HUES48 (cell line): ENCODE data around the gene RPS6KA5.

Experiments used
- H3K27ac ChIP-seq: one replicate; pipeline ENCODE4 v1.7.0; 2013; ENCODE audit warnings: low read depth, low read length, inconsistent platforms
- H3K27me3 ChIP-seq: 2 replicates; pipeline ENCODE4 v1.6.1; 2013; ENCODE audit warnings: mild to moderate bottlenecking, low read length; ENCODE audit not compliant: control insufficient read depth, insufficient read depth
- H3K36me3 ChIP-seq: 2 replicates; pipeline ENCODE4 v1.6.1; 2013; ENCODE audit warnings: low read length; ENCODE audit not compliant: control insufficient read depth, insufficient read depth
- H3K4me1 ChIP-seq: 2 replicates; pipeline ENCODE4 v1.6.1; 2013; ENCODE audit warnings: mild to moderate bottlenecking, low read length; ENCODE audit not compliant: control insufficient read depth, insufficient read depth
- H3K4me3 ChIP-seq: 2 replicates; pipeline ENCODE4 v1.5.1; 2013; ENCODE audit warnings: mild to moderate bottlenecking, low read depth, low read length
- H3K9ac ChIP-seq: 2 replicates; pipeline ENCODE4 v1.6.1; 2013; ENCODE audit warnings: mild to moderate bottlenecking, low read depth, low read length, moderate library complexity
- H3K9me3 ChIP-seq: 2 replicates; pipeline ENCODE4 v1.6.1; 2013; ENCODE audit warnings: low read length; ENCODE audit not compliant: control insufficient read depth, insufficient read depth

RPS6KA5 gene

DNA sequence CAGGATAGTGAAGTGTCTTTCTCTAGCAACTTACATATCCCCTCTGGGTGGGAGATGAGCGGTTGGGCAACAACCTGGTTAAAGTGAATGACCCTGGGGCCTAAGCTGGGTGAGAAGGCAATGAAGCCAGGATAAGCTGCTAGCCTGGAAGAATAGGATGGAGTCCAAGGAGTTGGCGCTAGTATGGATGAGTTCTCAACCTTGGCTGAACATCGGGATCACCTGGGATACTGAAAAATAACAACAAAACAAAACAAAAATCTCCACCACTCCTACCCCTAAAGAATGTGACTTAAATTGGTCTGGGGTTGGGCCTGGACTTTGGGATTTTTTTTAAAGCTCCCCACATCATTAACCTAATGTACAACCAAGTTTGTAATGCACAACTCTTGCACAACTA, 4.8 kb upstream of the RPS6KA5 start:
- Histone ChIP-seq H3K36me3 (no peaks in the 10 kb centered on the region), H3K27ac (no peak overlapping the region), H3K4me3 (no peak overlapping the region), H3K27me3 (no peaks in the 10 kb centered on the region), H3K9me3 (no peaks in the 10 kb centered on the region), H3K9ac (no peak overlapping the region), H3K4me1 (0 out of 2 replicates have a peak, but pooled peaks cover 5% of the 10 kb centered on the region)

DNA sequence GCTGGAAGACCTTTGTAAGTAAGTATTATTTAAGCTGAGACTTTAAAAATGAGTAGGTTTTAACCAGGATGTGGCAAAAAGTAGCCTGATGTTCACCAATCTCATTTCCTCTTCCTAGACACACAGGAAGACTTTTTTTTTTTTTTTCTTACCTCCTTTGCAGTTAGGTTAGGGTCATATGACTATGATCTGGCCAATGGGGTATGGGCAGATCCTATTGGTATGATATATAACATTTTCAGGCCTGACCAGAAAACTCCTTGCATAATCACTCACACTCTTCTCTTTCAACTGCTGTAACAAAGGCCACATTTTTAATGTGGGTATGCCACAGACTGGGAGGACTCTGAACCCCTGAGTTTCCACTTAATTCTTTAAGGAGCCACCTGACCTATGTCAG, 2.7 kb upstream of the RPS6KA5 start:
- H3K4me3 ChIP-seq, result no peak overlapping the region
- H3K4me1 ChIP-seq, result 0 out of 2 replicates have a peak, but pooled peaks cover 5% of the 10 kb centered on the region
- H3K27ac ChIP-seq, result no peak overlapping the region
- H3K9me3 ChIP-seq, result no peaks in the 10 kb centered on the region
- no peaks in the 10 kb centered on the region for H3K27me3 ChIP-seq
- no peaks in the 10 kb centered on the region for H3K36me3 ChIP-seq
- no peak overlapping the region for H3K9ac ChIP-seq

DNA sequence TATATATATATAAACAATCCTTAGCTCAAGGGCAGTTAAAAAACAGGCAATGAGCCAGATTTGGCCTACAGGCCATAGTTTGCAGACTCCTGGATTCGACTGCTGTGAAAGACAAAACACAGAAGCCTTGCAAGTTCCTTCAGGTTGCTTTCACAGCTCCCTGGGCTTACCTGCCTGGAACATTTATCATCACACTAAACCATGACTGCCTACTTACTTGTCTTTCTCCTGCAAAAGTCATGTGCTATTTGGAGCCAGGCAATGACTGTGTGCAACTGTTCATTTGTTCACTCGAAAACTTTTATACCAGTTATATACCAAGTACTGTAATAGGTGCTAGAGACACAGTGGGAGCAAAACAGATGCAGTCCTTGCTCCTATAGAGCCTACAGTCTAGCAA, 2.2 kb upstream of the RPS6KA5 start:
- no peaks in the 10 kb centered on the region for H3K36me3 ChIP-seq
- no peak overlapping the region for H3K9ac ChIP-seq
- H3K4me3 ChIP-seq, result no peak overlapping the region
- no peaks in the 10 kb centered on the region for H3K9me3 ChIP-seq
- H3K27me3 ChIP-seq, result no peaks in the 10 kb centered on the region
- 0 out of 2 replicates have a peak, but pooled peaks cover 5% of the 10 kb centered on the region for H3K4me1 ChIP-seq
- no peak overlapping the region for H3K27ac ChIP-seq

DNA sequence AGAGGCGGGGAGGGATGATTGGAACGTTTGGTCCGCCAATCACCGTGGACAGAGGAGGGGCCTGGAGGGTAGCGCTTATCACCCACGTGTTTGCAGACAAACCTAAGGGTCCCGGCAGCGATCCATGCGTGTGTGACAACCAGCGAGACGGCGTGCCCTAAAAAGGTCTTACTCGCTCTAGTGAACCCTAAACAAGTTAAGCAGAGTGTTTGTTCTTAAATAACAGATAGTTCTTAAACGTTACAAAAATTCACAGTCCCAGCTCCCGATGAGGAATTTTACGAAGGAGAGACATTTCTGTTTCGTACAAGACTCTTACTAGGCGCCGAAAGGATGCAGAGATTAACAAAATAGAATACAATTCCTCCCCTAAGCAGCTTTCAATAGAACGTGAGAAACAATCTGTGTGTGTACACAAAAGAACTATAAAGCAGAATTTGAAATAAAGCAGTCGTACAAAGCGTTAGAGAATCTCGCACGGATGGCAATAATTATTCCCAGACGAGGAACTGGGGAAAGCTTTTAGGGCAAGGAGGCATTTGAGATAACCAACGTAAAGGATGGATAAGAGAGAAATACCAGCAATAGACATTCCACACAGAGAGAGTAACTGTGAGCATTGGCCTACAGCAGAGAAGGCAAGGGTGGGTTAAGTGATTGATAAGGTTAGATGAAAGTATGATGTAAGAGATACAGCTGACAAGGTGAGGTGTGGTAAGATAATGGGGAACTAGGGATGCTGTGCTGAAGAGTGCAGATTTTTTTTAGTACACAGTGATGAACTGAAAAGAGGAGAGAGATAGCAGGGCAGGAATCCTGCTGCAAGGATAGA, 831 bp upstream of the RPS6KA5 start:
- H3K27ac ChIP-seq, result peak overlapping the region; percentile 24
- no peaks in the 10 kb centered on the region for H3K36me3 ChIP-seq
- H3K4me1 ChIP-seq, result 0 out of 2 replicates have a peak, but pooled peaks cover 5% of the 10 kb centered on the region
- peak overlapping the region; percentile 70 for H3K4me3 ChIP-seq
- H3K9me3 ChIP-seq, result no peaks in the 10 kb centered on the region
- H3K9ac ChIP-seq, result peak overlapping the region; percentile 54
- H3K27me3 ChIP-seq, result no peaks in the 10 kb centered on the region

DNA sequence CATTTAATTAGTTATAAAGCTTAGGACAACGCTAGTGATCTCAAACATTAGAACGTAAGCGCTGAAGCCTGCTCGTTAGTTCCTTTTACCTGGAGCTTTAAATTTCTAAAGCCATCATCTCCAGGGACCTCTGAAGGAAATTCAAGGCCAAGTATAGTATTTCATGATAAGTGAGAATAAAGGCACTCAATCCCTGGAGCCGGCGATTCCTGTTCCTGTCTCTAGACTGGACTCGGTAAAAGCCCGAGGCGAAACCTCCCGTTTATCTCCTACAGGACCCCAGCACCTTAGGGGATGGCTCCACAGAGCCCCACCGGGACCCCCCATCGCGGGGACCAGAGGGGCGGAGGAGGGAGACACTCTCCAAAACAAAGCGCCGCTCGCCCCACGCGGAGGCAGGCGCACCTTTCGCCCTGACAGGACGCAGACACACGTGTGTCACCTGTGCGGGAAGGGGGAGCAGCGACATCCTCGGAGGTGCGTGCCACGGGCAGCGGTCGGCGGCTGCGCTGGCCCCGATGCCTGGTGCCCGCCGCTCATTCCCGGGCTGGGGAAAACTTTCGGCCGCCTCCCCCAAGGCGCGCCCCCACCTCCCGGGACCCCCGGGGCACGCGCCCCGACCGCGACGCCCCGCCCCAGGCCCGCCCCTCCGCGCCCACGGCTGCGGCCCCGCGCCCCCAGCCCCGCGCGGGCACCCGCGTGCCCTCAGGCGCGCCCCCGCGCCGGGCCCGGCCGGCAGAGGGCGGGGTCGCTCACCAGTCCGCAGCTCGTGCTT, 678 bp downstream of the RPS6KA5 start:
- Histone ChIP-seq H3K36me3 (no peaks in the 10 kb centered on the region), H3K4me1 (0 out of 2 replicates have a peak, but pooled peaks cover 5% of the 10 kb centered on the region), H3K27me3 (no peaks in the 10 kb centered on the region), H3K27ac (peak overlapping the region; percentile 97), H3K4me3 (peak overlapping the region; percentile 95), H3K9me3 (no peaks in the 10 kb centered on the region), H3K9ac (peak overlapping the region; percentile 88)

DNA sequence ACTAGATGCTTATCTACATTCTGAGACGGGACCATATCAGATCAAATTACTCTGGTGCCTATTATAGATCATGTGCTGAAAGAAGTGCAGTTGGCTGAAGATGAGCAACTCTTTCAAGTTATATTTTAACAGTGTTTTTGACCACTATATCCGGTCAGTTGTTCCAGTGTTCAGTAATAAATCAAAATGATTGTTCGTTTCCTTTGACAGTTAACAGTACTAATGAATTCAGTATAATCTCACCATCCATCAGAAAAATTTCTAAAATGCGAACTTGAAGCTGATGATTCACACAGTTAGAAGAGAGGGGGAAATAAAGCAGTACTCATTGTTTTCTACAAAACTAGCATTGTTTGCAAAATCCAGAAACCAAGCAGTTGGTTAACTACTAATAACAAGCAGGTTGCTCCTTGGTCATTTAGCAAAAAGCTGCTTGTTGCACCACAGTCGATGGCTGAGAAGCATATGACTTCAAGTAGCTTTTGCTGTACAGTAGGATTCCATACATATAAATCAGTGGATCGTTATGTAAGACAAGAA, 2.3 kb downstream of the RPS6KA5 start:
- Histone ChIP-seq H3K4me3 (no peak overlapping the region), H3K4me1 (0 out of 2 replicates have a peak, but pooled peaks cover 5% of the 10 kb centered on the region), H3K27ac (no peak overlapping the region), H3K36me3 (no peaks in the 10 kb centered on the region), H3K27me3 (no peaks in the 10 kb centered on the region), H3K9me3 (no peaks in the 10 kb centered on the region), H3K9ac (no peak overlapping the region)

DNA sequence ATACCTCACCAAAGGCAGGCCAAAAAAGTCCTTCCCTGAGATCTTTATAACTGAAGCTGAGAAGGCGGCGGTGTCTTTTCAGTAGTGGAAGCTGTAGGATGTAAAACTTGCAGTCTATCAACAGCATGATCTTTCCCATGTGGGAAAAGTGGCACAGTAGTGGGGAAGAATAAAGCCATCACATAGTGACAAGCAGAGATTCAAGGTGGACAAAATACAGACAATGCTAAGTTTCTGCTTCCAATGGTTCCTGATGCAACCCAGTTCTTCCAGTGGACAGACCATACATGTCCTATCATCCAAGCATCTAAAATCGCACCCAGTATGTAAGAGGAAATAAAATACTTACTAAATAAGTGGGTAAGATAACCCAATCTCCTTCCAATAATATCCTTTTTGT, 4.1 kb downstream of the RPS6KA5 start:
- Histone ChIP-seq H3K27me3 (no peaks in the 10 kb centered on the region), H3K36me3 (no peaks in the 10 kb centered on the region), H3K4me1 (0 out of 2 replicates have a peak, but pooled peaks cover under 1% of the 10 kb centered on the region), H3K27ac (no peak overlapping the region), H3K4me3 (no peak overlapping the region), H3K9ac (no peak overlapping the region), H3K9me3 (no peaks in the 10 kb centered on the region)

DNA sequence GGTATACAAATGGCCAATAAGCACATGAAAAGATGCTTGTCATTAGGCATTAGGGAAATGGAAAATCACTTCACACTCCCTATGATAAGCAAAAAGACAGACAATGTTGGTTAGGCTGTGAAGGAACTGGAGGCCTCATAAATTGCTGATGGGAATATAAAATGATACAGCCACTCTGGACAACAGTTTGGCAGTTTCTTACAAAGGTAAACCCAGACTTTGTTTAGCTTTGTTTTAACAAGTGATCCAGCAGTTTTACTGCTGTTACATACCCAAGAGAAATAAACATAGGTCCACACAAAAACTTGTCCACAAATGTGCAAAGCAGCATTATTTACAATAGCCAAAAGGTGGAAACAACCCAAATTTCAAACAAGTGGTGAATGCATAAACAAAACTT, 5.4 kb downstream of the RPS6KA5 start:
- no peaks in the 10 kb centered on the region for H3K4me1 ChIP-seq
- H3K27ac ChIP-seq, result no peak overlapping the region
- no peaks in the 10 kb centered on the region for H3K36me3 ChIP-seq
- H3K9ac ChIP-seq, result no peak overlapping the region
- no peak overlapping the region for H3K4me3 ChIP-seq
- H3K9me3 ChIP-seq, result no peaks in the 10 kb centered on the region
- no peaks in the 10 kb centered on the region for H3K27me3 ChIP-seq

DNA sequence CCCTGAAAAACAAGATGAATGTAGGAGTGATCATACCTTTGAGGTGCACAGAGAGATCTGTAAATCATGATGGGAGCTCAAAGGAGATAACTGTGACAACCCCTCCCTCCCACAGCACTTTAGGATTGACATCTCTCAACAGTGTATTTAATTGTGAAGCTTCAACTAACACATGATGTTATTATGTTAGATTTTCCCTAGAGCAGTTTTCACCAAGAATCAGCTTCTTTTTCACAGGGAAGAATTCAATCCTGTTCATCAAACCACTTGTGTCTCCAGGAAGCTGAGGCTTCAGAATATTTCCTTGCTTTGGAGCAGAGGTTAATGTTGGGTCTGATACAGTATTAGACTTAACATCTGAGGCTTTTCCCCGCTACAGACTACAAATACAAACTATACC, 11.8 kb downstream of the RPS6KA5 start:
- no peaks in the 10 kb centered on the region for H3K27me3 ChIP-seq
- no peaks in the 10 kb centered on the region for H3K9me3 ChIP-seq
- no peak overlapping the region for H3K4me3 ChIP-seq
- no peaks in the 10 kb centered on the region for H3K36me3 ChIP-seq
- no peak overlapping the region for H3K27ac ChIP-seq
- H3K9ac ChIP-seq, result no peak overlapping the region
- peaks cover 8% of the 10 kb centered on the region; the same call in 1 of the 2 replicates for H3K4me1 ChIP-seq

DNA sequence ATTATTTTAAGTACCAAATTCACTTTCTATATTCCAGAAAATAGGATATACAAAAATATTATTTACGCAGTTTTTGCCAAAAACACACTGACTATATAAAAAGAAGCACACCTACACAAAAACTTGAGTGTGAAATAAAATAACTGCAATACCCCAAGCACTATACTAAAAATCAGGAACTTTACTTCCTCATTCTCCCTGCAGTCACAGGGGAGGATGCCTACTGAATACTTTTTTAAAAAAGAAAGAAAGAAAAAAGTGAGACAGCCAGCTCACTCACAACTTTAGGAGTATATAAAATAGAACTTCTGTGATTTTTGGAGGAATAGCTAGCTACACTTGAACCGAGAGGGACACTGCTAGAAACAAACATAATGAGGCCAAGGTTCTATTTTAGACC, 12.2 kb downstream of the RPS6KA5 start:
- no peaks in the 10 kb centered on the region for H3K27me3 ChIP-seq
- H3K27ac ChIP-seq, result no peak overlapping the region
- no peak overlapping the region for H3K4me3 ChIP-seq
- peaks cover 8% of the 10 kb centered on the region; the same call in 1 of the 2 replicates for H3K4me1 ChIP-seq
- H3K36me3 ChIP-seq, result no peaks in the 10 kb centered on the region
- H3K9me3 ChIP-seq, result no peaks in the 10 kb centered on the region
- no peak overlapping the region for H3K9ac ChIP-seq
